NOMO-1 treated with DMSO at 0.1 percent for 48 hours (cell line): ENCODE data around the gene RNF227.
"Not testable (repeated sequence)": the region's sequence is repeated elsewhere in the genome, so short reads cannot be mapped to it uniquely, and the experiment has no call there.

Experiments
- DNase-seq: peaks from one replicate; lab custom pipeline; 2025; ENCODE audit not compliant: unreplicated experiment; lab: John Stamatoyannopoulos, UW

RNF227 gene

GRCh38 chr17:7864995-7865650 is 51.0 kb downstream of the RNF227 start:
- DNase-seq, result no peak

GRCh38 chr17:7864384-7864783 is 51.7 kb downstream of the RNF227 start:
- DNase-seq, result not testable (repeated sequence)
